CD4-positive, alpha-beta T cell treated with Interleukin-1 beta for 1 hour (primary cell): Measurements from ENCODE around the gene CCNY.
"Not testable (repeated sequence)": the region's sequence is repeated elsewhere in the genome, so short reads cannot be mapped to it uniquely, and the experiment has no call there.

Experiments
- DNase-seq, 2 donors: peaks; one replicate each; pipeline ENCODE4 v3.0.0-alpha.2; 2020 to 2022

The CCNY gene

DNA sequence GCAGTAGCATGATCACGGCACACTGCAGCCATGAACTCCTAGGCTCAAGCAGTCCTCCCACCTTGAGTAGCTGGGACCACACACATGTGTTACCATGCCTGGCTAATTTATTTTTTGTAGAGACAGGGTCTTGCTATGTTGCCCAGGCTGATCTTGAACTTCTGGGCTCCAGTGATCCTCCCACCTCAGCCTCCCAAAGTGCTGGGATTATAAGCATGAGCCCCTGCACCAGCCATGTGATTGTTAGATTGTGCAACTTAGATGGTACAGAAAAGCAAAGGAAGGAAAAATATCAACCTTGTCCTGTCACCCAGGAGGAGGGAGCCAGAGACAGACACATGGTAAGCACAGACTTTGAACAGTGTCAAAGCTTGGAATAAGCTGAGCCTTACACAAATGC, 73.5 kb downstream of the CCNY start:
- no peak for DNase-seq

DNA sequence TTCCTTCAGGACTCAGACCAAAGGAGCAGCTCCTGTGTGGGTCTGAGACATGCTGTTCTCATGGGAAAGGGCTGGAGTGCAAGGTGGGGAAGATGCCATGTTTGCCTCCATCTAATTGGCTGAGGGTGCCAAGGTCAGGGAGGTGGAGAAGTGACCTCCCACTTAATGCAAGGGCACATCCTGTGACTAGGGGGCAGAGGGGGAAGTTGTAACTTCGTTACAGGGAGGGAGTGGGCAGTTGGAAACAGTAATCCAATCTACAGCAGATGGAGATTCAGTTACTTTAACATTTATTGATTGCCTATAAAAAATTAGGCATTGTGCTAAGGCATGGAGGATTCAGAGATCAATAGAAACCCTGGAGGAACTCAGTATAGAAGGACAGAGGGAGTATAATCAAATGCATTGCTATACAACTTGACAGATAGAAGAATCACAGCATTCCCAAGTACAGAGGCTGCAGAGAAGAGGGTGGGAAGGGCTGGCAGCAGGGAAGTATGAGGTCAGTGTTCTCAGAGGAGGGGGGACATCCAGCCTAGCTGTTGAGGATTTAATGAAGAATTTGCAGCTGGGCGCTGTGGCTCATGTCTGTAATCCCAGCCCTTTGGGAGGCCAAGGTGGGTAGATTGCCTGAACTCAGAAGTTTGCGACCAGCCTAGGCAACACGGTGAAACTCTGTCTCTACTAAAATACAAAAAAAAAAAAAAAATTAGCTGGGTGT, 75.9 kb downstream of the CCNY start:
- no peak for DNase-seq

DNA sequence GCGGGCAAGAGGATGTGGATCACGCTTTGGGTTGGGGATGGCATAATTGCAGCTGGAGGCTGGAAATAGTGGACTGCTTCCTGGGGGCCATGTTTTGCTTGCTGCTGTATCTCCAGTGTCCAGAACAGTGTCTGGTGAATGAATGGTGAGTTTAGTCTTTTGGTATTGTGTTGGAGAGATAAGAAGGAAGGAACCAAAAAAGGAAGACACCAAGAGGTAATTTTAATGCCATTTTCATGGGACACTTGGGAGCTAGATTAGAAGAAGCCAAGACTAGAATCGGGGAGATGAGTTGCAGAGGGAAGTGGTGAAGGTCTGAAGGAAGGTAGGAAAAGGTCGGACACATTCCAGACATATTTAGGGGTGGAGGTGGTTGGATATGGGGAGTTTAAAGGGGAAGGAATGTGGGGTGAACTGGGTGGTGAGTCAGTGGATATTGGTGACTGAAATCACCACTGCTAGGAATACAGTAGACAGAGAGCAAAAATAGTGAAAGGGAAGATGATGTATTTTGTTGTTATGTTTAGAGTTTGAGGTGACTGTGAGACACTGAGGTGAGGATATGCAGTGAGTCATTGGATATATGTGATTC, 76.7 kb downstream of the CCNY start:
- DNase-seq = no peak

DNA sequence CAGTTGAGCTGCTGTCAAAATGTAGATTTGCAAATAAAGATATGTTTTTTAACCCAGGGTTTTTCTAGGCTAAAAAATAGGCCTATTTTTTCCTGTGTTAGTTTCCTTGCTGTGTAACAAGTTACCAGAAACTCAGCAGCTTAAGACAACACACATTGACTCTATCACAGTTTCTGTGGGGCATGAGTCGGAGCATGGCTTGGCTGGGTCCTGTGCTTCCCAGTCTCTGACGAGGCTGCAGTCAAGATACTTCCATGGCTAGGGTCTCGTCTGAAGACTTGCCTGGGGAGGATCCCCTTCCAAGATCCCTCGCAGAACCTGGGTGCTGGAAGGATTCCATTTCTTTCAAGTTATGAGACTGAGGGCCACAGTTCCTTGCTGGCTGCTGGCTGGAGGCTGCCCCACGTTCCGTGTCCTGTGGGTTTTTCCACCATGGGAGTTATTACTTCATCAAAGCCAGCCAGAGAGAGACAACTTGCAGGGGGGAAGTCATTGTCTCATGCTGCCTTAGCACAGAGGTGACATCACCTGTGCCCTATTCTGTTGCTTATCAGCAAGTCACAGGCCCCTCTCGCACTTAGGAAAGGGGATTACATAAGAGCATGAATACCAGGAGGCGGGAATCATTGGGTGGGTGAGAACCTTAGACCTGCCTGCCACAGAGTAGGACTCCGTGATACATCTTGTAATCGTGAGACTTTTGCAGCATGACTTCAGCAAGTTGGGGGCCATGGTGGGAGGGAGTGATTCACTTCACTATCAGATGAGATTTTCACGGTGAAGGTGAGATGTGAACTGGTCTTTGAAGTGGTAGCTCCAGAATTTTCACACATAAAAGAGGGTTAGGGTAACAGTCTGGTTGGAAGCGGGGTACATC, 77.9 kb downstream of the CCNY start:
- DNase-seq = no peak

DNA sequence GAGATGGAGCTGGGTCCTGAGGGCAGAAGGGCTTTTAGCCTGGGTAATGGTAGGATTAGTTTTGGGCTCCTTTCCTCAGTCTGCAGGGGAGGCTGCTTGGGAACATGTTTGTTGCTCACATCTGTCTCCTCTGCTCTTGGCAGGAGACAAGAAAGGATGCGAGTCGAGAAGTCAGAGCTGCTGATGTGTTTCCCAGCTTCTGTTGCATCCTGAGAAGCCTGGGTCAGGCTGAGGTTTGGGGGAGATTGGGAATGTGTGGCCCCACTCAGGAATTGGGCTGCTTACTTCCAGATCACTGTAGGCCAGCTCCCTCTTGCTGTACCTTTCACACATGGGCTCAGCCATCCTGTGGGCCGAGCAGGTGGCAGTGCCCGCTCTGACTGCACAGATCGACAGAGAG, 79.2 kb downstream of the CCNY start:
- DNase-seq = no peak

DNA sequence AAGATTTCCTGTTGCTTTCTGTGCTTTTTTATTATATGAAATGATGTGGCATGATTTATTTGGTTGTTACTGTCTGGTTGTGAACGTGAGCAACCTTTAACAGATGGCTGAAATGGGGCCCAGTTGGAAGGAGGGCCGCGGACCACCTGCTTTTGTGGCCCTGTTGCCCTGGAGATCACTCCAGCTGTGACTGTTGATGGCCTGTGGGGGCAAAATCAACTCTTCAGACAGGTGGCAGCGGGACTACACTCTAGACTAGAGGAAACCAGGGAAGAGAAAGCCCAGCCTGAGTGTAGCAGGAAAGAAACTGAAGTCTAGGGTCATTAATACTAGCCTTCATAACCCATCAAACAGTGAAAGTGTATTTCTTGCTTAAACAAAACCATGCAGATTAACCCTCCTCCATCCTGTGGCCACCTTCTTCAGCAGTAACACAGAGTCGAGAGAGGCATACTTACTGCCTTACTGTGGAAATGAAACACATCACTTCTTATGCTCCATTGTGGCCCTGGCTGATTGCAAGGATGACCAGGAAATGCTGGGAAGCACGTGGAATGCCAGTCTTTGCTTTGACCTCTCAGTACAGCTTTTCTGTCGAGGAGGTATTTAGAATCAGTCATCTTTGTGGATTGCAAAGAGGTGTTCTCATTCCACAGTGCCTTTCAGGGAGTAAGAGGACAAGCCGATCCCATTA, 80.5 kb downstream of the CCNY start:
- no peak for DNase-seq

DNA sequence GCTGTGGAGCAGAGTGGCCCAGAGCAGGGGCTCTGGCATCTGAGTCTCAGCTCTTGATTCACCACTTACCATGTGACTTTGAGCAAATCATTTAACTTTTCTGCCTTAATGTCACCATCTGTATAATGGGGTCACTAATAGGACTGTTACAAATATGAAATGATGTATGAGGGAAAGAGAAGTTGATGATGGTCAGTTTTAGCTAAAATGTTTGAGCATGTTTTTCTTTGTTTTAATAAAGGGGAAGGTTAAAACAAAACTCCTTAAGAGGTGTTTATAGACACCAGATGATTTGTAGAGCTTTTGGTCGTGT, 81.0 kb downstream of the CCNY start:
- no peak for DNase-seq

DNA sequence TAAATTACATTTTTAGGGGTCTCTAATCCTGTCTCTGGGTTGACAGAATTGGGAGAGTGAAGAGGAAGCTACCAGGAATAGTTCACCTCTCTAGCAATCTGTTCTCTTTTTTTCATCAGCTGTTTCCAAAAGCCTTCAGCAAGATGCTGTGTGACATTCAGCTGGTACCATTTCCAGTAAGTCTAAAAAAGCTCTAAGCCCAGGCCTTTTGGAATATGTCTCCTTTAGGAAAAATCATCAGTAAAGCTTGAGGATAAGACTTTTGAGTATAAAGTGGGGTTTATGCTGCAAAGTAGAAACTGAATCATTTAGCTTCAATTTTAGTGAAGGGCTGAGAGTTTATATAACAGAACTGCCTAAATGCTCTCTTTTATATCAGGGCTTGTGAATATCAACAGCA, 81.5 kb downstream of the CCNY start:
- DNase-seq = no peak

DNA sequence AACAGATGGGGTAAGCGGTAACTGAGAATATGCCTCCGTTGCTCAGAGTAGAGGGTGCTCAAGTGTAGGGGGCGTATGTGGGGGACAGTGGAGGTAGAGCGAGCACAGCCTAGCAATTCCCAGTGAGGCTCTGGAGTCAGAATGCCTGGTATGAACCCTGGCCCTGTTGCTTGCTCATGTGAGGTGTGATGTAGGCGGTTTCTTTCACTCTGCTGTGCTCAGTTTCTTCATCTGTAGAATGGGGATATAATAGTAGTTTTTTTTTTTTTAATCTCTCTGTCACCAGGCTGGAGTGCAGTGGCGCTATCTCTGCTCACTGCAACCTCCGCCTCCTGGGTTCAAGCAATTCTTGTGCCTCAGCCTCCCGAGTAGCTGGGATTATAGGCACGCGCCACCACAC, 82.3 kb downstream of the CCNY start:
- not testable (repeated sequence) for DNase-seq

DNA sequence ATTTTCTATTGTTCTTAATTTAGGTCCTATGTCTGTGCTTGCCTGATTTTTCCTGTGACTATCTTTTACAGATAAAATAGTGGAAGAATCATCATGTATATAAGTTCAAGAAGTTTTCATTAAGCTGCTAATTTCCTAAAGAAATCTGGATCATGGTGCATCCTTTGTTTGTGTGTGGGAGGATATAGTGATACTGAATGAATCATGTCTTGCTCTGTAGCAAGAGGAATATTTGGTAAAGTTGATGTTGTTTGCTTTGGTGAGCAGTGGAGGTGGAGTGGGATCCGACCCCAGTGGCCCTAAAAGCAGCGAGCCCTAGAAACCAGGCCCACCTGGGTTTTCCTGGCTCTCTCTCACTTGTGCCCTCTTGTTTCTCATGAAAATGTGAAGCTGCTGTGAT, 83.7 kb downstream of the CCNY start:
- DNase-seq = no peak

DNA sequence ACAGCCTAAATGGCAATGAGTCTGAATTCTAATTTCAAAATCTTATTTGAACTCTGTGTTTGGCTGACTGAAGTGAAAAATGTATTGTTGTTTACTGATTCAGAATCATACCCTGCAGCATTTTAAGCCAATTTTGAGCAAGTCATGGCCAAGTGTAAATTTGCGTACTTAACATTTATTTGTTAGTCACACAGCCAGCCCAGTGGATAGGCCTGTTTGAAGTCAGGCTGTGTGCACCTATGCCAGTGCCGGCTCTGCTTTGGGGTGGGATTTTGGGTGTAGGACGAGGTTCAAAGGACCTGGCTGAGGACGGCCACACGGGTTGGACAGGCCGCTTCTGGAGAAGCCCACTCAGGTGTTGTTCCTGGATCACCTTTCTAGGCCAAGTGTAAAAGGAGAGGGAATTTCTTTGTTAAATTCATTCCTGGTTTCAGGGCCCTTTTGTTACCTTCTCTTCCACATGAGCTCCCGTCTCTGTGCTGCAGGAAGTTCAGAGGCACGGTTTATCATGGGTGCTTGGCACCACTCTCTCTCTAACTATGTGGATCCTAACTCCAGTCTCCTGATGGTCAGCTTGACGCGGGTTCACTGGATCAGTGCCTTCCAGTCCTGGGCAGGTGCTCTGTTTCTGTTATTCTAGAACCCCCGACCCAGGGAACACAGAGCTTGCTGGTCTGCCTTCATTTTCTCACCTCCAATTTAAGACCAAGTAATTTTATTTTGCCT, 84.7 kb downstream of the CCNY start:
- no peak for DNase-seq

DNA sequence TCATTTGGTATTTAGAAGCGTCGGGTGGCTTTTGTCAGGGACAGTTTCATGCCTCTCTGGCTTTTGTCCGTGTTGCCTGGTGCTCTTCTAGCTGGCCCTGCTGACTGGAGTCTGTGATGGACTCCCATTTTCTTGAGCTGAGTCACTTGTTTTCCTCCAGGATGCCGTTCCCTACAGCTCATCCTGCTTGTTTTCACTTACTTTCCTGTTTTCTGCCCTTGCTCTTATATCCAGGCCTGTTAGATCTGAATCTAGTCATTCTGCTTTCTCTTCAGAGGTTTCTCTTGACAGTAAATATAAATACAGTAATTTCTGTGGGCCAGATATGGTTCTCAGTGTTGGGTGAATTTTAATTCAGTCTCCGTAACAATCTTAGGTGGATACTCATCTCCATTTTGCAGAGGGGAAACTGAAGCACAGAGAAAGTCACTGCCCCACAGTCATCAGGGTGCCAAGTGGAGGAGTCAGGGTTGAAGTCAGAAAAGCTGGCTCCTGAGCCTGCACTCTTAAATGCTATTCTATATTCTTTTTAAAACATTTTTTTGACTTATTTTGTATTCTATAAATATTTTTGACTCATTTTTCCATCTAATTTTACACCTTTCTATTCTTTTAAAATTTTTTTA, 85.4 kb downstream of the CCNY start:
- DNase-seq = no peak

DNA sequence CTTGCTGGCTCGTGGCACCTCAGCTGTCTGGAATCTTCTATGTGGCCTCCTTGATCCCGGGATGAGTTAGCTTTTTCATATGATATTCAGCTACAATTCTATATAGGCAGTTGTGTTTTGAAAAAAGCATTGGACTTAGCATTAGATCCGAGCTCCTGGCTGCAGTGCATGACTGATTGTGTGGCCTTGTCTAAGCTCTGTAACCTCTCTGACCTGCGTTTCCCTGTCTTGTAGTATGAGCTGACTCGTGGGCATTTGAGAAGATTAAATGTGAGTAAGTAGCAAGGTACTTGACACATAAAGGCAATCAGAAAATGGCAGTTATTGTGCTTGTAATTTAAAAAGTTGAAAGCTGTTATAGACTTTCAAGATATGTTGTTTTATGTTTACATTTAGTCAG, 85.9 kb downstream of the CCNY start:
- DNase-seq = no peak

DNA sequence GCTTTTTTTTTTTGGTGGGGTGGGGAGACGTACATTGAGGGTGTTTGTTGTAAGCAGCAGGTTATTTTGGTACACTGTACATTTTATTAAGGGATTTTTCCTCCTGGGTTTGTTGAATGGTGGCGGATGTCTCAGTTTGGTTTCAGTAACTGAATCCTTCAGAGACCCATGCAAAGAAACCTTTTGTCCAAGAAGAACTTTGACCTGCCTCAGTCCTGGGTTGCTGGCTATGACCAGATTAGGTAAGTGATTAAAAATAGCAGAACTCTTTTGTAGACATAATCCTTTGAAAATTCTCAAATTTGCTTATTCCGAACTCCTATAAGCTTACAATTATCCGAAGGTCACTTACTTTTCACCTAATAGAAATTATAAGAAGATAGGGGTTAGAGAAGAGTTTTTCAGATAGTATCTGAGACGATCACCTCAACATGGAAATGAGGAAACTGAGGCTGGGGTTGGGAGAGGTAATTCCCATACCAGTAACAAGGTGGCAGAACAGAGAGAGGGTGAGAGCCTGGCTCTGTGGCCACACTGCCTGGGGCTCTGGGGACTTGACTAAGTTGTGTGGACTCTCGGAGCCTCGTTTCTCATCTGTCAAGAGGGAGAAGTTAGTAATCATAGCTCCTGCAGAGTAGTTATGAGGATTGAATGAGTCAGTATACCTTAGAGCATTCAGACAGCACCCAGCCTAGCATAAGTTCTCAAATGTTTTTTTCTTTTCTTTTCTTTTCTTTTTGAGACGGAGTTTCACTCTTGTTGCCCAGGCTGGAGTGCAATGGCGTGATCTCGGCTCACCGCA, 87.4 kb downstream of the CCNY start:
- no peak for DNase-seq

DNA sequence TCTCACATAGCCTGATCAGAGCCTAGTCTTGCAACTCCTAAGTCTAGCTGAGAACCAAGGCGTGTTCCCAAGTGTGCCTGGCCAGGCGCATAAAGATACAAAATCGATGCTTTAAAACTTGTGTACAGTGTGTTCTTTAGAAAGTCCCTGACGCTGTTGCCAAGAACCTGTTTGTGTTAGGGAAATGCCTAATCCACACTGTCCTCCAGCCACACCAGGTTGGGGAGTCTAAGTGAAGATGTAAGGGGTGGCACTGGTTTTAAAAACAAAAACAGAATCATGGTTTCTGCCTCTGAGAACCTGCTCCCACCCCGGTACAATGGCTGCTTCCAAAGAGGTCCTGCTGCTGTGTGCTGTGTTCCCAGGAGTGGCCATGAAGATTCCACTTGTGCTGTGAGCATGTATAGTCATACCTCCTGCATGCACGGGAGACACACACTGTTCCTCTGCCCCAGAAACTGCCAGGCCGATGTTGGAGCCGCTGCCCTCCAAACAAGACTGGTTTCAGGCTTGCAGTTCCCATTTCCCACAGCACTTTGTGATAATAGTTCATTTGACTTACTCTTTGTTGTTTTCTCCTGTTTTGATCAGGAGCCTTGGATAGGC, 88.5 kb downstream of the CCNY start:
- no peak for DNase-seq

DNA sequence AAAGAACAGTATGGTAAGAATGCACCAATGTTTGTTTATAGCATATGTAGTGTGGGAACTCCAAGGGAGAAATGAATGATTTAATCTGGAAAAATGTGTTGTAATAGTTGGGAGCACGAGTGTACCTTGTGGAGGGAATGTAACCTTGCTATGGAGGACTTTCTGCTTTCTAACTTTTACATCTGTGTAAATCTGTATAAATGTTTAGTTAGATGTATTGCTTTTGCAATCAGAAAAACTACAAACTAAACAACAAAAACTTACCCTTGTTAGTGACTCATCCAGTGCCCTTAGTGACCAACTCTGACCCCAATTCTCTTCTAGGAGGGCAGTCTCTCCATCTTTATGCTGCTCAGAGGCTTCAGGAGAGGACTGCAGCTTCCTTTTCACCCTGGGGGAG, 89.3 kb downstream of the CCNY start:
- DNase-seq = no peak

DNA sequence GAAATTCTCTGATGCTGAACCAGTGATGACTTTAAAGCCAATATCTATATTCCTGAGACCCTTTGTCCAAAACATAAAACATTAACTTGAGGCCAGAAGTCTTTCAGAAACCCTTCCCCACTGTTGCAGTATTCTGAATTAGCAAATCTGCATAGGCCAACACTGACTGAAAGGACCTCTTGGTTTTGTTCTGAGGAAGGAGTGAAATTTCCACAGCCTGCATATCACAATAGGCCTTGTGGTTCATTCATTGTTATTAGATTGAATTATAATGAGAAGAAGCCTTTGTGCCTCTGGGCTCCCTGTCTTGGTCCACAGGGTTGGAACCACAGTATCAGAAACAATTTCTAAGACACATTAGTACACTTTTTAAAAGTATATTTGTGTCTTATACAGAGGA, 90.3 kb downstream of the CCNY start:
- no peak for DNase-seq

DNA sequence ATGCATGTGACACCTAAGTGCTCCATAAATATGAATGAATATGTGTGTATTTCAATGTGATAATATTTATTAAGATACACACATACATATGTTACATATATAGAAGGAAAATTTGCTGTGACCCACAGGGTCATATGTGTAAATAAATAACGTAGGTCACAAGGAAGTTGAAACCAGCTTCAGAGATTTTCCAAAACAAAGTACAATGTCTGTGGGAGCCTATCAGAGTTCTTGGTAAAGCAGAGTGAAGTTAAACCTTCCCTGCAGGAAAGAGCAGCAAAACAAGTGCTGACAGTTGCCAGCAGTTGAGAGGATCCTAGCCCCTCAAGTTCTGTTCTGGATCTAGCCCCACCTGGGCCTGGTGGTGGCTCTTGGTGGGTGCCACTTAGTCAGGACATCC, 91.2 kb downstream of the CCNY start:
- no peak for DNase-seq

DNA sequence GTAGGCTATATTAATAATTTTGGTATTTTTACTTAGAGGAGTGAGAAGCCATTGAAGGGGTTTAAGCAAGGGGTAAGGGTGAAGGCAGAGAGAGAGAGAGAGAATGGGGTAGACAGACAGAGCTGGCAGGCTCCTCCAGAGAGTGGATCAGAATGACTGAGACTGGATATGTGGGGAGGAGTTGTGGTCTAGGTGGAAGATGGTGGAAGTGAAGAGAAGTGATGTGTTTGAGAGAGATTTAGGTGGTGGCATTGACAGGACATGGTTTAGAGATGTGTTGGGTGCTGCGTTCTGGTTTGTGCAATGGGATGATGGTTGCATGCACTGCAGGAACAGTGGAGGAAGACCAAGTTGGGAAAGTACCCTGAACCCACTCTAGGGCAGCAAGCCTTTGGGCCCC, 92.2 kb downstream of the CCNY start:
- DNase-seq = no peak

DNA sequence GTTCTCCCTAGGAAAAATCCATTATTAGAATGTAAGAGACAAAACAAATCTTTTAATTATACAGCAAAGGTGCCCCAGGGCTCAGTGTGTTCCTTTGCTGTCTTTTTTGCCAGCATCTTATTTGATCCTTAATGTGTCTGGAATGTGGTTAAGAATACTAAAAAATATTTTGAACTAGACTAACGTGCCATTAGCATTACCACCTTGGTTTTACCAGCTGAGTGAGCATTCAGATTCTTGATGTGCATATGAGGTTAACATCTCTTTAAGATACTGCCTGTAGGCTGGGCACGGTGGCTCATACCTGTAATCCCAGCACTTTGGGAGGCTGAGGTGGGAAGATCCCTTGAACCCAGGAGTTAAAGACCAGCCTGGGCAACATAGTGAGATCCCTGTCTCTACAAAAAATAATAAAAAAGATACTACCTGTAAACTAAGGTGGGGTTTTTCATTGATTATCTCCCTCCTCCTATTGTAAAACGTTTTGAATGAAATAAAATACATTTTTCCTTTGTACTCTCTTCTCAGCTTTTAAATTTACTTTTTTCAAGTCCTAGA, 96.6 kb downstream of the CCNY start:
- no peak for DNase-seq
